T-helper 17 cell (primary cell): Measurements from ENCODE around the gene CUL1. TPM values are rescaled to one million over a fixed set of nuclear protein-coding genes. Genes with fewer than 3 reads are reported as not detected.

Experiments
- ATAC-seq: fragments of 150-1000 bp; cut with Tn5 transposase; 2 replicates; pipeline ENCODE4 v1.10.0; 2021; ENCODE audit warnings: mild to moderate bottlenecking, moderate library complexity
- DNase-seq, 3 donors: peaks; one replicate each; pipeline versions ENCODE4 v3.0.0 to v3.0.0-alpha.2; 2020 to 2021
- H3K9me3 ChIP-seq: one replicate; pipeline ENCODE4 v1.7.0; 2013; ENCODE audit warnings: low read length, mild to moderate bottlenecking; ENCODE audit not compliant: control insufficient read depth, poor library complexity, severe bottlenecking
- H3K27ac Mint-ChIP-seq: one replicate; pipeline ENCODE4 v1.8.0; 2022; ENCODE audit warnings: mild to moderate bottlenecking, moderate library complexity, mixed read lengths
- H3K27me3 Mint-ChIP-seq: one replicate; pipeline ENCODE4 v1.8.0; 2022; ENCODE audit warnings: mixed read lengths
- H3K36me3 Mint-ChIP-seq: one replicate; pipeline ENCODE4 v1.8.0; 2022; ENCODE audit warnings: low read depth, mixed read lengths
- H3K4me1 Mint-ChIP-seq: one replicate; pipeline ENCODE4 v1.8.0; 2022; ENCODE audit warnings: mild to moderate bottlenecking, mixed read lengths
- H3K4me3 Mint-ChIP-seq: one replicate; pipeline ENCODE4 v1.8.0; 2022; ENCODE audit warnings: mild to moderate bottlenecking, moderate library complexity, mixed read lengths
- total RNA-seq, 4 donors: library from RNA in 2 of 4; stranded (reverse) in 2 of 4; gene quantifications; one replicate each; pipeline ENCODE4 v1.2.3 and lab custom pipeline; 2022 to 2026

CUL1 gene
- total RNA-seq, 2 donors from 2014 or later = 39.7 to 41.4 TPM

DNA sequence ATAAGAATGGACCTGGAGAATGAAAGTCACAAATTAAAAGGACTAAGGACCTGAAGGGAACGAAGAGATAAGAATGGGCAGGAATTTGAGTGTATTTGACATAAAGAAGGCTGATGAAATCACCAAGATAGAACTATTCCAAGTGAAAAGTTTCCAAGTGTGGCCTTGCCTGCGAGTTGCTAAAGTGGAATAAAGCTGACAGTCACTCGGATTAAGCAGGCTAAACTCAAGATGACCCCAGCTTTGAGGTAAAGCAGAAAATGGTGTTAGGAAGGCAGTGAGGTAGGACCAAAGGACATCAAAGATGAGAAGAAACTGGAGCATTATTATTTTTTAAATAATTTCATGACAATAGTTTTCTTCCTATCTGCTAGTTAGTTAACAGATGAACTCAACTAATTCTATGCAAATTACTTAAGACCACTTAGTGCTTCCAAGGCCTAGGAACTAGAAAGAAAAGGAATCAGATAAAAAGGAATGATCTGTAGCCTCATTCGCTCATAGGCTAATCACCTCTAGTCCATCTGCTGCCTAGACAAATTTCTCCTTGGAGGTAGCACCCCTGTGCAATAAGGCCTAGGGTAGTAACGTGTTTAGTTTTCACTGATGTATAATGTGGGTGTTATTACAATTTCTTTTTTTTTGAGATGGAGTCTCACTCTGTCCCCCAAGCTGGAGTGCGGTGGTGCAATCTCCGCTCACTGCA lies 150.8 kb downstream of the CUL1 start:
- H3K36me3 Mint-ChIP-seq = no peaks in the 10 kb centered on the region
- no peak for ATAC-seq
- DNase-seq = no peak
- H3K4me1 Mint-ChIP-seq = peaks cover 31% of the 10 kb centered on the region
- H3K9me3 ChIP-seq = no peaks in the 10 kb centered on the region
- H3K27me3 Mint-ChIP-seq = no peaks in the 10 kb centered on the region
- H3K4me3 Mint-ChIP-seq = no peak overlapping the region
- H3K27ac Mint-ChIP-seq = peak overlapping the region; percentile 41

DNA sequence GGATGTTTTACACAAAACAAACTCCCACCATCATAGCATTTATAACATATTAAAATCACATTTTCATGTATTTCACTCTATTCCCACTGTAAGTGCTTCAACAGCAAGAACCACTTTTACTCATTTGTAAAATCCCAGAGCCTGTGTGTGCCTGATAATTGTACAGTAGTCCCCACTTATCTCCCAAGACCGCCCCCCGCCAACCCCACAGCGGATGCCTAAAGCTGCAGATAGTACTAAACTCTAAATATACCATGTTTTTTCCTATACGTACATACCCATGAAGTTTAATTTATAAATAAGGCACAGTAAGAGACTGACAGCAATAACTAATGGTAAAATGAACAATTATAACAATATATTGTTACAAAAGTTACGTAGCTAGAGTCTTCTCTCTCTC lies 151.9 kb downstream of the CUL1 start:
- H3K4me1 Mint-ChIP-seq = peaks cover 33% of the 10 kb centered on the region
- no peaks in the 10 kb centered on the region for H3K36me3 Mint-ChIP-seq
- no peaks in the 10 kb centered on the region for H3K9me3 ChIP-seq
- H3K27ac Mint-ChIP-seq = peak overlapping the region; percentile 27
- ATAC-seq (no peak), DNase-seq (no peak)
- no peaks in the 10 kb centered on the region for H3K27me3 Mint-ChIP-seq
- no peak overlapping the region for H3K4me3 Mint-ChIP-seq

Other genes with a start within 250 kb of the CUL1 start
- gene C7orf33, start 108.1 kb upstream of the CUL1 start, total RNA-seq = not detected
- gene EZH2, start 185.4 kb downstream of the CUL1 start, total RNA-seq = 10 to 100 TPM; 38.4 to 43.7 TPM